Neural progenitor cell (in vitro differentiated cells): ENCODE measurements around the gene STMN3.

Source experiments
- EZH2 ChIP-seq: fragments of 200-600 bp; sonication (generic); IDR thresholded peaks from 2 replicates; pipeline ENCODE4 v1.6.1; 2017; ENCODE audit warnings: antibody characterized with exemption, mild to moderate bottlenecking, moderate library complexity
- EZH2phosphoT487 ChIP-seq: fragments of 200-600 bp; sonication (generic); IDR thresholded peaks from 2 replicates; pipeline ENCODE4 v1.6.1; 2017; ENCODE audit warnings: antibody characterized with exemption
- TF ChIP-seq, protein P1 (sequence below): fragments of 200-600 bp; sonication (generic); IDR thresholded peaks from 2 replicates; pipeline ENCODE4 v1.5.1; 2017; ENCODE audit warnings: antibody characterized with exemption, mild to moderate bottlenecking

DNA sequence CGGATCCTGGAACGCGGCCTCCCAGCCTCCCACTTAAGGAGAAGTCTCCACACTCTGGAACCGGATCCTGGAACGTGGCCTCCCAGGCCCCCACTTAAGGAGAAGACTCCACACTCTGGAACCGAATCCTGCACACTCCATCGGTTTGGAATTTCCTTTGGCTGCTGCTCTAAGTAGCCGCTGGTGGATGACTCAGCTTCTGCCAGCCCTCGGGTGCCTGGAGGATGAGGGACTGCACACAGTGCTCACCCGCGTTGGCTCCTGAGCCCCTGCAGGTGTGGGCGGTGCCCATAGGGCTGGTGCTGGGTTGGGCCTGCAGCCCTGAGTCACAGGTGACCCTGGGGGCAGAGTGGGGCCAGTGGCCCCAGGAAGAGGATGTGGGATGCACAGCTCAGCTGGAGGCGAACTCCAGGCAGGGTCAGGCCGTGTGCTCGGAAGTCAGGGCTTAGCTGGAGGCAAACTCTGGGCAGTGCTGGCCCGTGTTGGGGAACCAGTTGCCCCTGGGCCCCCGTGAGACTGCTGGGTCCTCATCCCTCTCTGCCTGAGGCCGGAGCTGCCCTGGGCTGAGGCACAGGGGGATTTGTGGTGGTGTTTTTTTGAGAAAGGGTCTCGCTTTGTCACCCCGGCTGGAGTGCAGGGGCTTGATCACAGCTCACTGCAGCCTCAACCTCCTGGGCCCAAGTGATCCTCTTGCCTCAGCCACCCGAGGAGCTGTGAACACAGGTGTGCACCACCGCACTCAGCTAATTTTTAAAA lies 29.3 kb upstream of the STMN3 start:
- TF ChIP-seq EZH2: no peak
- TF ChIP-seq, protein P1, sequence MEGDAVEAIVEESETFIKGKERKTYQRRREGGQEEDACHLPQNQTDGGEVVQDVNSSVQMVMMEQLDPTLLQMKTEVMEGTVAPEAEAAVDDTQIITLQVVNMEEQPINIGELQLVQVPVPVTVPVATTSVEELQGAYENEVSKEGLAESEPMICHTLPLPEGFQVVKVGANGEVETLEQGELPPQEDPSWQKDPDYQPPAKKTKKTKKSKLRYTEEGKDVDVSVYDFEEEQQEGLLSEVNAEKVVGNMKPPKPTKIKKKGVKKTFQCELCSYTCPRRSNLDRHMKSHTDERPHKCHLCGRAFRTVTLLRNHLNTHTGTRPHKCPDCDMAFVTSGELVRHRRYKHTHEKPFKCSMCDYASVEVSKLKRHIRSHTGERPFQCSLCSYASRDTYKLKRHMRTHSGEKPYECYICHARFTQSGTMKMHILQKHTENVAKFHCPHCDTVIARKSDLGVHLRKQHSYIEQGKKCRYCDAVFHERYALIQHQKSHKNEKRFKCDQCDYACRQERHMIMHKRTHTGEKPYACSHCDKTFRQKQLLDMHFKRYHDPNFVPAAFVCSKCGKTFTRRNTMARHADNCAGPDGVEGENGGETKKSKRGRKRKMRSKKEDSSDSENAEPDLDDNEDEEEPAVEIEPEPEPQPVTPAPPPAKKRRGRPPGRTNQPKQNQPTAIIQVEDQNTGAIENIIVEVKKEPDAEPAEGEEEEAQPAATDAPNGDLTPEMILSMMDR: no peak
- no peak for TF ChIP-seq EZH2phosphoT487
